Brain microvascular endothelial cell (primary cell): Measurements from ENCODE around the gene PTN.

ENCODE experiments used
- DNase-seq: peaks from one replicate; pipeline ENCODE4 v3.0.0-alpha.2; 2020
- H3K27ac ChIP-seq: fragments of 250-450 bp; sonication (Bioruptor Pico); 2 replicates; pipeline ENCODE4 v1.5.1; 2020; ENCODE audit warnings: mild to moderate bottlenecking, moderate library complexity
- H3K27me3 ChIP-seq: fragments of 250-450 bp; sonication (Bioruptor Pico); replicated peaks from 2 replicates; pipeline ENCODE4 v1.5.1; 2020; ENCODE audit warnings: mild to moderate bottlenecking
- H3K36me3 ChIP-seq: fragments of 250-450 bp; sonication (Bioruptor Pico); replicated peaks from 2 replicates; pipeline ENCODE4 v1.5.1; 2020; ENCODE audit warnings: mild to moderate bottlenecking
- H3K4me3 ChIP-seq: 2 replicates; pipeline ENCODE4 v1.5.1; 2011; ENCODE audit warnings: low read depth, mild to moderate bottlenecking, control low read depth, low read length, moderate library complexity
- CTCF ChIP-seq: IDR thresholded peaks from 2 replicates; pipeline ENCODE4 v1.5.1; 2011; ENCODE audit warnings: low read depth, mild to moderate bottlenecking, moderate library complexity, low read length, control low read depth, inconsistent platforms; ENCODE audit errors: missing control alignments
- in situ Hi-C: cut with HindIII; loops from 2 replicates; pipeline ENCODE4 v1.10.0; 2017; ENCODE audit warnings: low sequenced_read_pairs, low pct_ligation_motif_present

Gene PTN

GRCh38 chr7:137304165-137304564 lies 39.4 kb downstream of the PTN start:
- H3K4me3 ChIP-seq = no peak overlapping the region
- TF ChIP-seq CTCF = no peak
- DNase-seq = no peak
- H3K27ac ChIP-seq = no peak overlapping the region
- no peaks in the 10 kb centered on the region for H3K27me3 ChIP-seq
- in situ Hi-C loops = no loop called here
- H3K36me3 ChIP-seq = no peaks in the 10 kb centered on the region

GRCh38 chr7:137302081-137302480 lies 41.5 kb downstream of the PTN start:
- H3K4me3 ChIP-seq = no peak overlapping the region
- no peak for TF ChIP-seq CTCF
- H3K27me3 ChIP-seq = no peaks in the 10 kb centered on the region
- no peak overlapping the region for H3K27ac ChIP-seq
- no peak for DNase-seq
- in situ Hi-C loops = no loop called here
- H3K36me3 ChIP-seq = no peaks in the 10 kb centered on the region

- Histone ChIP-seq H3K27me3 (no peaks in the 10 kb centered on the region), H3K27ac (no peak overlapping the region), H3K36me3 (no peaks in the 10 kb centered on the region), H3K4me3 (no peak overlapping the region)
- in situ Hi-C loops = no loop called here
- no peak for DNase-seq
- TF ChIP-seq CTCF = no peak
Observed at GRCh38 chr7:137298464-137298794, 45.1 kb downstream of the PTN start.

GRCh38 chr7:137297551-137298463 lies 45.7 kb downstream of the PTN start:
- Histone ChIP-seq H3K27me3 (no peaks in the 10 kb centered on the region), H3K4me3 (no peak overlapping the region), H3K36me3 (no peaks in the 10 kb centered on the region), H3K27ac (no peak overlapping the region)
- DNase-seq = no peak
- no peak for TF ChIP-seq CTCF
- in situ Hi-C loops = no loop called here

- Histone ChIP-seq H3K36me3 (no peaks in the 10 kb centered on the region), H3K4me3 (no peak overlapping the region), H3K27ac (no peak overlapping the region), H3K27me3 (no peaks in the 10 kb centered on the region)
- no peak for DNase-seq
- in situ Hi-C loops = no loop called here
- TF ChIP-seq CTCF = no peak
Observed at GRCh38 chr7:137296576-137296975, 47.0 kb downstream of the PTN start.
